GM21528 (cell line): ENCODE measurements around the gene RAB37.

ENCODE experiments used
- ATAC-seq: cut with Tn5 transposase; IDR thresholded peaks from one replicate; pipeline ENCODE4 v1.9.1; 2021; ENCODE audit warnings: mild to moderate bottlenecking, moderate library complexity; ENCODE audit not compliant: unreplicated experiment, low FRiP score

RAB37 gene

GRCh38 chr17:74759941-74760340, 22.9 kb downstream of the RAB37 start:
- ATAC-seq: no peak

DNA sequence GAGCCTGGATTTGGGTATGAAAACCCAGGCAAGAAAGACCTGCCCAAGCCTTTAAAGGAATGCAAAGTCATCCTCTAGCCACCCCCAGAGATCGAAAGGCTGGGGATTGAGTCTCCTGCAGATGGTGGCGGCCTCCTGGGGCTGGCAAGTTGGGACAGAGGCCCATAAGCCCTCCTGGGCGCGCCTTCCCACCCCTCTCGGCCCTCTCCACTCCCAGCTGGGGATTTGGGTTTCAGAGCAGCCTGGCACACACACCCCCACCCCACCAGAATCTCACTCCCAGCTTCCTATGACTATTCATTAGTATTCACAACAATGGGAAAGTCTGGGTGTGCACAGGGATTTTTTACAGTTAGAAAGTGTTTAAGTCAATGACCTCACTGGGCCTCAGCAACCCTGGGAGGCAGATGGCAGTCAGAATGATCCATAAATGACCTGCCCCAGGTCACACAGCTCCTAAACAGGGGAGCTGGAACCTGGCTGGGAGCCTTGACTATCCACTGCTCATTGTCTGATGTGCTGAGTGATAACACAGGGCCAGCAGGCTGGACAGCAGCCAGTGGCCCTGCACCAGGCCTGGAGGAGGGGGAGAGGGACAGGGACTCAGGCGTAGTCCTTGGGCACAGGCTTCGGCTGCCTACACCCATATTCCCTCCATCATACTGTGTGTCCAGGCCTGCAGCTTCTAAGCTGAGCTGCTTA, 23.5 kb downstream of the RAB37 start:
- no peak for ATAC-seq

- no peak for ATAC-seq
Measured at GRCh38 chr17:74761419-74761818, 24.4 kb downstream of the RAB37 start.

- no peak for ATAC-seq
Measured at GRCh38 chr17:74761931-74762330, 24.9 kb downstream of the RAB37 start.

GRCh38 chr17:74763565-74764387, 26.7 kb downstream of the RAB37 start:
- ATAC-seq: no peak

DNA sequence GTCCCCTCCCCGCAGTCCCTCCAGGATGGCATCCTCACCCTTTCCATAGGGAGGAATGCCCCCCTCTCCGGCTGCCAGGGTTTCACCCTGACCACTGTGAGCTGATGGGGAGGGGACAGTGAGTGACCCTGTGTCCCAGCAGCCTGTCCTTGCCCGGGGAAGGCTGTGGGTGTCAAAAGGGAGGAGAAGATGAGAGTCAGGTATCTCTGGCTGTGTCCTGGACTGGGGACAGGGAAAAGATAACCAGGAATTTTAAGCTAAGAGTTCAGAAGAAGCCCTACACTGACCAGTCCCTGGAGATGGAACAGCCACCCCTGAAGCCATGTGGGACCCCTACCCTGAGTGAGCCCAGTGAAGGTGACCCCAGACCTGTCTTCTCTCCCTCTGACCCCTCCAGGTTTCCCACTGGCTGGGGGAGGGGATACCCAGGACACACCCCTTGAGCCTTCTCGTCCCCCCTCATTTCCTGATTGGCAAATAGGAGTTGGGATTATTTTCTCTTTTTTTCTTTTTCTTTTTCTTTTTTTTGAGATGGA, 27.8 kb downstream of the RAB37 start:
- ATAC-seq: no peak

GRCh38 chr17:74766413-74766812, 29.4 kb downstream of the RAB37 start:
- no peak for ATAC-seq

DNA sequence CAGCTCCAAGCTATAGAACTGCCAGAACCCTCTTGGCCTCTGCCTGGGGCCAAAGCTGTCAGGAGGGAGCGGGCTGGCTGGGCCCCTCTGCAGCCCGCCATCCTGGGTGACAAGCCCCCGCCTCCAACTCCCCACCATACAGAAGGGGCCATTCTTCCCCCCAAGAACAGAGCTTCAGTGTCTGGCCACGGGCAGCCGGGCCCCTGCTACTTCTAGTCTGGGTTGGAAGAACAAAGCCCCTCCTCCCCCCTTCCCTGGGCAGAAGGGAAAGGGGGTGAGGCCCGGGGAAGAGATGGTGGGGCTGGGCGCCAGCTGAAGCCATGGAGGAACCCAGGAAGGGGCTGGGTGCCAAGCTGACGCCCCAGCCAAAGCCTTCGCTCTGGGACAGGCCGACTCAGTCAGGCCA, 30.1 kb downstream of the RAB37 start:
- ATAC-seq: no peak

DNA sequence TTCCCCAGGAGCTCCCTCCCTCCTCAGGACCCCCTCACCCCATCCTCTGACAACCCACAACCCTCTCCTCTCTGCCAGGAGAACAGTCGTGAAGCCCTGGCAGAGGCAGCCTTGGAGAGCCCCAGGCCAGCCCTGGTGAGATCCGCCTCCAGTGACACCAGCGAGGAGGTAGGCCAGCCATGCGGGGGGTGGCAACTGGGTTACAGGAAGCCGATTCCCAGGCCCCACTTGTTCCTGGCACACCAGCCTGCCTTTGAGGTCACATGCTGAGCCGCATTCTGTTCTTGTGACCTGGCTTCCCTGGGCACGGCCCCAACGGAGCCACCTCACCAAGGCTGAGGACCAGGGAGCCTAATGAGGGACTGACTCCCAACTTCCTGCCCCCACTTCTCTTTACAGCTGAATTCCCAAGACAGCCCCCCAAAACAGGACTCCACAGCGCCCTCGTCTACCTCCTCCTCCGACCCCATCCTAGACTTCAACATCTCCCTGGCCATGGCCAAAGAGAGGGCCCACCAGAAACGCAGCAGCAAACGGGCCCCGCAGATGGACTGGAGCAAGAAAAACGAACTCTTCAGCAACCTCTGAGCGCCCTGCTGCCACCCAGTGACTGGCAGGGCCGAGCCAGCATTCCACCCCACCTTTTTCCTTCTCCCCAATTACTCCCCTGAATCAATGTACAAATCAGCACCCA, 31.2 kb downstream of the RAB37 start:
- ATAC-seq: no peak

- ATAC-seq: no peak
Measured at GRCh38 chr17:74768763-74769114, 31.7 kb downstream of the RAB37 start.

GRCh38 chr17:74769266-74769855, 32.3 kb downstream of the RAB37 start:
- no peak for ATAC-seq

DNA sequence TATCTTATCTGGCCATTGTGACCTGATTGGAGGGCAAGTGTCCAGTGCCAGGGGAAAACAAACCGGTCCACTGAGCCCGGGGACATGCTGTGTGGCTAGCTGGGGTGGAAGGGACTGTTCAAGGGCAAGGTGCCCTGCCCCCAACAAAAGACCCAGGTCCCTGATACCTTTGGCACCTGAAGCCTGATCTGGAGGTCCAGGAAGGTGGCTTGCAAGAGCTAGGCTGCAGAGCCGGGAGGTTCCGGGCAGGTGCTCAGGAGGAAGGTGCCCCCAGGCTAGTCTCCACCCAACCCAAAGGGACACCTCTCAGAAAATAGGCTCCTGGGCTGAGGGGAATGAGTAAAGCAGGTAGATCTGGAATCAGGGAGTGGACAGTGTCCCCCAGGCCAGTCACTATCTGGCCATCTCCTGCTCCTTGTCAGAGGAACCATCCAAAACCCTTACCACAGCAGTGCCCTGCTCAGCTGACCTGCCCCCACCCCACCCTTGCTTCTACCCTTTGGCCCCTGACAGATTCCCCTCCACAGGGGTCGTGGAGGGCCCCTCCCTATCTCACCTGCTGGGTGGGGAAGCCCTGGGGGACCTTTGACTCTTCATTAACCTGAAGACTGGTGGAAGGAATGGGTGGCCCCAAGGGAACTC, 32.9 kb downstream of the RAB37 start:
- no peak for ATAC-seq

GRCh38 chr17:74770498-74771318, 33.7 kb downstream of the RAB37 start:
- ATAC-seq: no peak

GRCh38 chr17:74771319-74771914, 34.4 kb downstream of the RAB37 start:
- ATAC-seq: no peak

DNA sequence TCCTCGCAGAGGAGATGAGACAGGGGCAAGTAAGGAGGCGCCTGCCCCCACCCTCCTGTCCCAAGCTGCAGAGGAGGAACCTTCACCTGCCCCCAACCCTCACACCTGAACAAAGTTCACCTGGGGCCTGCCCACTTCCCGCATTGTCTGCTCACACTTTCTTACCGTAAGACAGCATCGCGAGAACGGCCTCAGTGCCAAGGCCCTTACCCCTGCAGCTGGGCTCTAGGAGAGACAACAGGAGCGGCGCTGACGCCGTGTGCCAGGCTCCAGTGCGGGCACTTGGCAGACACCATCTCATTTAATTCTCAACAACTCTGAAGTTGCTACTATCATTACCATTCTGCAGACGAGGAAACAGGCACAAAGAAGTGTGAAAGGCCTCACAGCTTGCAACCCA, 35.0 kb downstream of the RAB37 start:
- no peak for ATAC-seq

GRCh38 chr17:74773414-74773813, 36.4 kb downstream of the RAB37 start:
- no peak for ATAC-seq

- ATAC-seq: no peak
Measured at GRCh38 chr17:74773871-74774286, 36.8 kb downstream of the RAB37 start.

GRCh38 chr17:74775409-74776043, 38.5 kb downstream of the RAB37 start:
- no peak for ATAC-seq
